Measurements from ENCODE around the gene LMTK2.
"Not testable (repeated sequence)": the region's sequence is repeated elsewhere in the genome, so short reads cannot be mapped to it uniquely, and the experiment has no call there.

The LMTK2 gene

DNA sequence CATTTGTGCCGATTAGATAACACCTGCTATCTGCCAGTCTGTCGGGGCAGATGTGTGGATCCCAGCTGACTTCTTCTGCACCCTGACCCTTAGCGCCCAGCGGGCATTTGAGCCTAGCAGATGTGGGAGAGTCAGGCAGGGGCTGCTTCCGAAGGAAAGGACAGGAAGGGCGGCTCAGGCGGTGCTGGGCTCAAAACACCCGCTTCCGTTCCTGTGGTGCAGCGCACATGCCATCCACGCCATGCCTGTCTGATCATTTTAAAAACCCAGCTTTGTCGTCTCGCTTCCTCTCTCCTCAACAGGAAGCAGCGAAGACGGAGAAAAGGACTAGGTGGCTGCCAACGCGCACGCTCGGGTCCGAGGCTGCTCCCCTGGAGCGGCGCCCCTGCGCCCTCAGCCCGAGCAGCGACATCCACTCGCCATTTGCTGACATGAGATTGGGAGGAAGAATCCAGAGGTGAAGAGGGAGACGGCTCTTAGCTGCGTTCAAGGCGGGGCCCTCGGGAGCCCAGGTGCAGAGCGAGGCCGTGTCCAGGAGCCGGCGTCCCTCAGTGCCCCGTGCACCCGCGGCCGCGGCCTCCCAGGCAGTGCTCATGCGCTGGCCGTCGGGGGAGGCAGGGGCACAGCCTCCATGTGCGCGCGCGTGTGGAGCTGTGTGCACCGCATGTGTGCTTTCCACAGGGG, 98.6 kb downstream of the LMTK2 start:
- DNase-seq = no peak

DNA sequence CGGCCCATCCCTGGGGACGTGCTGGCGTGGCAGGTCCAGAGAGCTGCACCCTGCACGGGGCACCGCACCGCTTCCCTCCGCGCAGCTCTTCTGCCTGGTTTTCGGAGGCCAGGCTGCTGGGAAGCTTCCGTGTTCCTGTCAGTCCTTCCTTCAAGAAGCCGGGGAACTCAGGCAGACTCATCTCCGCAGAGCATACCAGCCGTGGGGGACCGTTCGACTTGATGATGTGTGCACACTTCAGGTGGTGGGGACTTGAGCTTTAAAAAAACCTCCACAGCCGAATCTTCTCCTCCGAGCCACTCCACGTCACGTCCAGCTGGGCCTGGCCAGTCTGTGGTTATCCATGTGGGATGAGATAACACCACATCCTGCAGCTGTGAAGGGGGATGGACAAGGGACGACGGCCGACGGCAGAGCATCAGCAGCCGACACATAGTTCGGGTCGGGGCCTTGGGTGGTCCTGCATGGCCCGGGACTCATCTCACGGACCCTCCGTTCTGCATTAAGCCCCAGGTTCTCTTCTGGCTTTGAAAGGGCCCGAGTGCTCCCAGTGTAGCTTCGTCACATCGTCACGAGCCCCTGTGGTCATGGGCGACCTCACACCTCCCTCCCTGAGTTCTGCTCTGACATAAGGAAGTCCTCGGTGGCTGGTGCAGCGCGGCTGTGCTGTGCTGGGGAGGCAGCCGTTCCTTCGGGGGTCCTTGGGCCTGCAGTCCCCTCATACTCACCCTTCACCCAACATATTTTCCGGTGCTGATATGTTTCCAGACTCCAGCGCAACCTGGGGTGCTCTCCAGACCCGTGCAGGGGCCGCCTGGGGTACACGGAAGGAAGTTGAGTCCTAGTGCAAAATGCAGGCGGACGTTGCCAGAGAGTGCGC, 100.0 kb downstream of the LMTK2 start:
- no peak for DNase-seq

DNA sequence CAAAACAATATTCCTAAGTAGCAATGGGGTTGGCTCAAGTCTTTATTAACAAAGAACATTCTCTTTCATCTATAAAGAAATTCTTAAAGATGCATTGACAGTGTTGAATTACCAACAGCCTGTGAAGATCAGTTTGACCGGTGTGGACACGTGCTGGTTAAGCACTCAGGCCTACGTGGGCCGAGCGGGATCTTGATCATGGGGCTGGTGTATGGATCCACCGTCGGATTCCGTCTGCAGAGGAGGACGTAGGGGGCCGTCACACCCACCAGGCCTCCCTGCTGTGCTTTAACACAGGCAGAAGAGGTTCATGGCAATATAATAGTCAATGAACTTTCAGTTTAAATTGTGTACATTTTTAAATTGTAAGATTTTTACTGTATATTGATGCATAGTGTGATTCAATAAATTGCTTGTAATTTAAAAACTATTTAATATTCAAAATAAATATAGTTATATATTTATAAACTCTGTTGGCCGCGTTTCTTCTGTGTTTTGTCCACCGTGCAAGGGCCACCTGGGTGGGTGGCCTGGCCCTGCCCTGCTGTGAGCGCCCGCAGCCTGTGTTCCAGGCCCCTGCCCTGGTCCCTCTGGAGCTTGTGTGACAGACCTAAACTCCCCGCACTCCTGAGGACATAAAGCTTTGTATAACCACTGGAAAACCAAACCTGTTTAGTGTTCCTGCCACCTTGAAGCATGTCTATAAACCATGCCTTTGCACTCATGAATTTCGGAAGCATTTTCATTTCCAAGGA, 102.7 kb downstream of the LMTK2 start:
- DNase-seq = no peak

DNA sequence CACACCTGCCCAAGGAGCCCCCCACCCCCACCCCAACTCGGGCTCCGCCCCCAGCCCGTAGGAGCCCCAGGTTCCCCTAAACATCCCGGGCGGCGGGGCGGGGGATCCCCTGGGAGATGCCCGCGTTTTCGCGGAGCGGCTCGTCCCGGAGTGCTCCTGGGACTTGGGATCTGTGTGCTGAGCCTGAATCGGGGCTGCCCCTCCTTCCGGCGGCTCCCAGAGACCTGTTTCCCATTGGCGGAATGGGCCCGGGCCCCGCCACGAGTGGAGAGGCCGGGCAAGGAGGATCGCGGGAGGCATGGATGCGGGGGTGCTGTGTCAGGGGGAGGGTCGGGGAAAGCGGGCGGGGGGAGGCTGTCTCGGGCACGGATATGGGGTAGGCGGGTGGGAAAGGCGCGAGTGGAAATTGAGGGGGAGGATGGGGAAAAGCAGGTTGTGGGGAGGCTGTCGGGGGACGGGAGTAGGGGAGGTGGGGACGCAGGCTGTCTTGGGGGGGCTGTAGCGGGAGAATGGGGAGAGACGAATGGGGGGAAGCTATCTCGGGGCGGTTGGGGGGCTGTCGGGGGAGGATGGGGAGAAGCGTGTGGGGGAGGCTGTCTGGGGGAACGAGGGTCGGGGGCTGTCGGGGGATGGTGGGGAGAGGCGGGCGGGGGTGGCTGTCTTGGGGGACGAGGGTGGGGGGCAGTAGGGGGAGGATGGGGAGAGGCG, 104.0 kb downstream of the LMTK2 start:
- DNase-seq = no peak

DNA sequence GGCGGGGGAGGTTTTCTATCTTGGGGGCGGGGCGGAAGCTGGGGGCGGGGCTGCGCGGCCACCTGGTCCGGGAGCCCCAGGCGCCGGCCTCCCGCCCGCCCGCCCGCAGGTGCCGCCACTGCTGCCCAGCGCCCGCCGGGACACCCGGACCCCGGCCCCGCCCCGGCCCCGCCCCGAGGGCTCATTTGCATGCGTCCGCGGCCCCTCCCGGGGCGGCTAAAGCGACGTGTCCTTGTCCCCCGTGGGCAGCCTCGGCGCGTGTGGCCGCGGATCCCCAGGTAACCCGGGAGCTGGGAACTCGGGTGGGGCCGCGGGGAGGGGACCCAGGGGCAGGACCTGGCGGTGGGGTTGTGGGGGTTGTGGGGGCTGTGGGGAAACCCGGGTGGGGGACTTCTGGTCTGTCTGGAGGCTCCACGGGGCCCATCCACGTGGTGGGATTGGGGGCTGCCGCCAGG, 104.6 kb downstream of the LMTK2 start, which contains the start of gene BHLHA15:
TSS of gene BHLHA15 (plus strand) at position 219 of the 455 bp plus-strand sequence. CDS start 871 bp downstream, outside the sequence.
- no peak for DNase-seq

DNA sequence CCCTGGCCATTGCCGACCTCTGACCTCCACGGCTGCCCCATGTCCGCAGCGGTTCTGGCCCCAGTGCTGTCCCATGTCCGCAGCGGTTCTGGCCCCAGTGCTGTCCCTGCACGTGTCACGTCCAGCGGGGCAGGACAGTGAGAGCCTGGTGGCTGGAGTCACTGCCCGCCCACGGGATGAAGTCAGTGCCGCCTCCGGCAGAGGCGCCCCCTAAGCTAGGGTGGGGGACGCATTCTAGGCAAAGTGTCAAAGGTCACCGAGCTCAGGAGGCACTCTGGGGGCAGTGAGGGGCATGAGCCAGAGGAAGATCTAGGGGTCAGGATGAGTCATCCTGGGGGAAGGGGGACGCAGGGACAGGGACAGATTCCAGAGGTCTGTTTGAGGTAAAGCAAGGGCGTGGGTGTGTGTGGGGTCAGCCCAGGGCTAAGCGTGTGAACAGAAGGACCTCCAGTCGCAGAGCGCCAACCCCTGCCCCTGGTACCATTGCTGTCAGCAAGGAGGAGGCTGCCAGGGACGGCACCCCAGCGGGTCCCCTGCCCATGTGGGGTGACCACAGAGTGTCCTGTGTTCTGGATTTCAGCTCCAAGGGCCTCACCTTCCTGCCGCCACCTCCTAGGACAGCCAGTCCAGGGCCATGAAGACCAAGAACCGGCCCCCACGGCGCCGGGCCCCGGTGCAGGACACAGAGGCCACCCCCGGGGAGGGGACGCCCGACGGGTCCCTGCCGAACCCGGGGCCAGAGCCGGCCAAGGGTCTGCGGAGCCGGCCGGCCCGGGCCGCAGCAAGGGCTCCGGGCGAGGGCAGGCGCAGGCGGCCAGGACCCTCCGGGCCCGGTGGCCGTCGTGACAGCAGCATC, 105.2 kb downstream of the LMTK2 start:
- no peak for DNase-seq

DNA sequence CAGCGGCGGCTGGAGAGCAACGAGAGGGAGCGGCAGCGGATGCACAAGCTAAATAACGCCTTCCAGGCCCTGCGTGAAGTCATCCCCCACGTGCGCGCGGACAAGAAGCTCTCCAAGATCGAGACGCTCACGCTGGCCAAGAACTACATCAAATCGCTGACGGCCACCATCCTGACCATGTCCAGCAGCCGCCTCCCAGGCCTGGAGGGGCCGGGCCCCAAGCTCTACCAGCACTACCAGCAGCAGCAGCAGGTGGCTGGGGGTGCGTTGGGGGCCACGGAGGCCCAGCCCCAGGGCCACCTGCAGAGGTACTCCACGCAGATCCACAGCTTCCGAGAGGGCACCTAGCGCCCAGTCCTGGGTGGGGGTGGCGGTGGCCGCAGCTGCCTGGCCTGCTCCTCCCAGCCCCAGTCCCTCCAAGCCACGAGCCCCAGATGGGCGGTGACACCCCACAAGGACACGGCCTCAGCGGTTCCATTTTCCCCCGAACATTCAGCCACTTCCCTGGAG, 105.9 kb downstream of the LMTK2 start:
- DNase-seq = no peak

DNA sequence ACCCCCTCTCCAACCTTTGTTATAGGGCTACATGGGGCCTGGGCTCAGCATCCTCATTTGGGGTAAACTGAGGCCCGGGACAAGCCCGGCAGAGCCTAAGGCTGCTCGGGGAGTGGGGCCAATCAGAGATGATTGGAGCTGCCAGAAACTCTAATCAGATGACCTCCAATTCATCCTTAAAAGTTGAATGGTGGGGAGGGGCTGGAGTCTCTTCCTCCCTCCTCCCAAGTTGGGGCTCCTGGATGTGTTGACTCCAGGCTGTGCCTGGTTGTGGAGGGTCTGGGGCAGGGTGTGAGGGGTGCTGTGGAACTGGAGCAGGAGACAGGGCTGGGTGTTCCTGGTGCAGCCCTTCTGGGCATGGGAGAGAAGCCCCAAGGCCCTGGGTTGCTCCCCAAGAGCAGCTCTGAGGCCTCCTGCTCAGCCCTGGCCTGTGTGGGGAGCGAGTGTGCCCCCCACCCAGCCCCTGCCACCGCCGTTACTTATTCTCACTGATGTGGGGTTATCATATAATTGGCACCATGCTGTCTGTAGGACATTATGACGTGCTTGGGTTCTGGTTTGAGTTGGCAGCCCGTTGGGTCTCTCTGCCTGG, 106.7 kb downstream of the LMTK2 start:
- DNase-seq = no peak

DNA sequence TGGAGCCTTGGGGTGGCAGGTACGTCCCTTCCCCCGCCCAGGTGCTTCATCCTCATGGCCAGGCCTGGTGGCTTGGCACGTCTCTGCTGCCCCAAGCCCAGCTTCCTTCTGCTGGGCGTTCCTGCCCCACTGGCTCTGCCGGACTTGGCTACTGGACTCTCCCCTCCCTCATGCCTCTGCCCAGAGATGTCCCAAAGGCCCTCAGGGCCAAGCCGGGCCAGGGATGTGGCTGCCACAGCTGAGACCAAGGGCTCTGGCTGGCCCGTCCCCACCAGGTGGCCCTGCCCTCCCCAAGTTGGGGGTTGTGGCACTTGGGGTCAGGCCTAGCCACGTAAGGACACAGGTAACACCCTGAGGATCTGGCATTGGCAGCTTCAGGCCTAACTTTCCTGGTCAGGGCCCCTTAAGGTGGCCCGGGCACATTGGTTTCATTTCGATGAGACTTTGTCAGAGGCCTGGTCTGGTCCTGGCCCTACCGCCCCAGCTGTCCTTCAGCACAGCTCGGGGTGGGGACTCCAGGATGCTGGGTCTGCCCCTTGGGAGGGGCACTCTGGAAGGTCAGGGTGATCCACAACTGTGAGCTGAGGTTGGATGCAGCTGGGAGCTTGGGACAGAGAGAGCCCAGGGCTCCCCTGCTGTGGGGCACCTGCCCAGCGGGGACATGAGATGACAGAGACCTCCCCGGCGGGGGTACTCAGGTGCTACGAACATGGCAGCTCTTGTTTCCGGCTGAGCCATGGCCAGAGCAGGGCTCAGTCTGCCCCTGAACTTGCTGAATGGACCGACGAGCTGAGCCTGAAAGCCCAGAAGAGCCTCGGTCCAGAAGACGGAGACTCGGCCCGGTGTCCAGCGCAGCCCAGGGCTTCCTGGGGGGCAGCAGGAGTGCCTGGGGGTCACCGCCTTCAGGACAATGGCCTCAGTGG, 107.5 kb downstream of the LMTK2 start:
- DNase-seq = no peak

DNA sequence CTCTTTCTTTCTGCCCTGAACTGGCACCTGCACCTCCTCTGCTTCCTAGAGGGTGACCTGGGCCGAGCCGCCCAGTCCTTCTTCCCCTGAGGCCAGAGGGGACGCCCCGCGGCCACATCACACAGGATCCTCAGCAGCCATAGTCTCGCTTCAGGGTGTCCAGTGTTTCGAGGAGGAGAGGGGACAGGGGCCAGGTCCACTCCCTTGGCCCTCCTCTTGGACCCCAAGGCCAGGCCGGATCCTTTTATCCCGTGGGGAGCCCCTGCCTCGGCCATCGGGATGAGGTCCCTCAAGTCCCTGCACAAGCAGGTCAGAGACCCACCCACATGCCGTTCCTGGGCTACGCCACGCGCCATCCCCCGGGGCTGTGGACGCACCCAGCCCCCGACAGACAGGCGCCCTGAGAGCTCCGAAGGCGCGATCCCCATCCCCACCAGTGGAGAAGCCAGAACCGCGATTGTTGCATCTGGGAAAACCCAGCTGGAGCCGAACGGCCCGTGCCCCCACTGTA, 108.2 kb downstream of the LMTK2 start:
- no peak for DNase-seq

DNA sequence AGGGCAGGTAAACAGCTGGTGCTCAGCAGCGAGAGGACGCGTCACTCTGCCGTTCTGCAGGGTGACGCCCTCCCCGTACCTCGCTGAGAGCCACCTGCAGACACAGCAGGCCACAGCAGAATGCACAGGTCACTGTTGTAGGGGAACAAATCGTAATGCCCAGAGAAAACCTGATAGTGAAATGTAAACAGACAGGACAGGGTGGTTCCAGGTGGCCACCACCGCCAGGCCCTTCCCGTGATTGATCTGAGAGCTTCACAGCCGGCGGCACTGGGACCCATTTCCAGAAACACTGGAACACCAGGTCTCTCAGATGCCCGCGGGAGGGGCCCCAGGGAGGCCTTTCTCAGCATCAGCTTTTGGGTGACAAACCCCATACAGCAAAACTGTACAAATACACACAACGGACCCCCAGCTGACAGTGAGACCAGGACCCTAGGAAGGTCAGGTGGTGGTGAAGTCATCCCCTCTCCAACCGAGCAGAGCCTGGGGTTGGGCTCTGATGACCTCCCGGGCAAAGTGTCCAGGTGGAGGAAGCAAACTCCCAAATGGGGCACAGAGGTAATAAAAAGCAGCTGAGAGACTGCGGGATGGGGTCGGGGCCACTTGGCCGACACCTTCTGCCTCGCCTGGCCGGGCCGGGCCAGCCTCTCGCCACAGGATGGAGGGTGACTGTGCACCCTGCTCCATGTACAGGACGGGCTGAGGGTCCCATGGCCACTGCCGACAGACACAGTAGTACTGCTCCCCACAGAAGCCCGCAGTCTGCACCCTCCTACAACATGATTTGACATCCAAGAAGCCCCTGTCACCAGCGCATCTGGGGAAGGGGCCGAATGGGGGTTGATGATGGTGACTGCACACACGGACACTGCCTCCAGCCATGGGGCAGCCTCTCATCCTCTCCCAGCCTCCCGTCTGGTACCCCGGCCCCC, 109.2 kb downstream of the LMTK2 start:
- no peak for DNase-seq

DNA sequence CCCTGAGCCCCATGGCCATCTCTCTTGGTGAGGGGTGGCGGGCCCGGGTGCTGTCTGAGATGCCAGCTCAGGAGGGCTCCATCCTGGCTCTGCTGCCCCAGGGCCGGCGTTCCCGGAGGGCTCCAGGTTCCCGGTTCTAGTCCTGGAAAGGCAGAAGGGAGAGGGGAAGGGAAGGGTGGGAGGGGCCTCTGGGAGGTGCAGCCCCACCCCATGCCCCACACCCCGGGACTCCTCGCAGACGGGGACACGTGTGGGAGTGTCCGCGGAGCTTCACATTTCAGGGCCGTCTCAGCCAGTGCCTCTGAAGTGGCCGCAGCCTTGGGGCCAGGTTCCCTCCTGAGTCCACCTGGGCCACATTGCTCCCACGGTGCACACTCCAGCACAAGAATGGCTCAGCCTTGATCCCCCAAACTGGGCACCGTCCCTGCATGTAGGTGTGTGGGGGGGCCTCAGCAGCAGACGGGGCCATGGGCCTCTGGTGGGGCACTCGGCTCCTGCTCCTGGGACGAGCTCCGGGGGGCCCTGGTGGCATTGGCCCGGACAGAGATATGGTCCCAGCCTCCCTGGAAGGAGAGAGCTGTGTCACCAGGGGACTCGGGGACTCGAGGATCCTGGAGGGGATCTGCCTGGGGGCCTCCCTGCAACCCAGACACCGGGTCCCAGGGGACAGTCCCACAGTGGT, 110.4 kb downstream of the LMTK2 start:
- no peak for DNase-seq

DNA sequence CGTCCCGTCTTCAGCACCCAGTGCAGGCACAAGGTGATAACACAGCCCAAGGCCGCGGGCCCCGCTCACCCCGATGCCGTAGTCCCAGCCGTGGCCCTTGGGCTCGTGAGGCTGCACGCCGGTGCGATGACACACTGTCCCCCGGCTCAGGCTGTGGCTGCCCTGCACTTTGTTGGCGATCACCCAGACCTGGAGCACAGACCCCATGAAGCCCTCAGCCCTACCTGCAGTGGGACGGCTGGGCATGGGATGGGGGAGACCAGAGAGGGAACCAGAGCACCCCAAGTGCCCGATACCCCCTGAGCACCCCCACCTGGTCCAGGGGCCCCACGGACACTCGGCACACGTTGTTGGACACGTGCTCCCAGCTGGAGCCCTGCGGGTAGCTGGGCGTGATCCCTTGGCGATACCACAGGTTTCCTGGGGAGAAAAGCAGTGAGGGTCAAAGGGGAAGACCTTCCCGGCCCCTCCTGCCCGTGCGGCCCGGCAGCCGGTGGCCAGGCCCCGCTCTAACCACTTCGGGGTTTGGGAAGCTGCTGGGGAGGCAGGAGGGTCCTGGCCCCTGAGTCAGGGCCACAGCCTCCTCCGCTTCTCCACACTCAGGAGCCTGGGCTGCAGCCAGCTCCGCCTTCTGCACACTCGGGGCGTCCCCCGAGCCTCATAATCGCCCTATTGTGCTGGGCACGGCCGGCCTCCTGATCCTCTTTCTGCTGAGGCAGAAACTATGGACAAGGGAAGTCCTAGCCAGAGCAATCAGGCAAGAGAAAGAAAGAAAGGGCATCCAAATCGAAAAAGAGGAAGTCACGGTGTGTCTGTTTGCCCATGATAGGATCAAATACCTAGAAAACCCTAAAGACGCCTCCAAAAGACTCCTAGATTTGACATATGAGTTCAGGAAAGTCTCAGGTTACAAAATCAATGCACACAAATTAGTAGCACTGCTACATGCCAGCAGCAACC, 111.2 kb downstream of the LMTK2 start:
- no peak for DNase-seq

DNA sequence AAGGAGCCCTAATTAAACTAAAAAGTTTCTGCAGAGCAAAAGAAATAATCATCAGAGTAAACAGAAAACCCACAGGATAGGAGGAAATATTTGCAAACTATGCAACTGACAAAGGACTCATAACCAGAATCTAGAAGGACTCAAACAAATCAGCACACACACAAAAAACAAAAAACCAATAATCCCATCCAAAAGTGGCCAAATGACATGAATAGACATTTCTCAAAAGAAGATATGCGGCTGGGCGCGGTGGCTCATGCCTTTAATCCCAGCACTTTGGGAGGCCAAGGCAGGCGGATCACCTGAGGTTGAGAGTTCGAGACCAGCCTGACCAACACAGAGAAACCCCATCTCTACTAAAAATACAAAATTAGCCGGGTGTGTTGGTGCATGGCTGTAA, 112.7 kb downstream of the LMTK2 start:
- not testable (repeated sequence) for DNase-seq

DNA sequence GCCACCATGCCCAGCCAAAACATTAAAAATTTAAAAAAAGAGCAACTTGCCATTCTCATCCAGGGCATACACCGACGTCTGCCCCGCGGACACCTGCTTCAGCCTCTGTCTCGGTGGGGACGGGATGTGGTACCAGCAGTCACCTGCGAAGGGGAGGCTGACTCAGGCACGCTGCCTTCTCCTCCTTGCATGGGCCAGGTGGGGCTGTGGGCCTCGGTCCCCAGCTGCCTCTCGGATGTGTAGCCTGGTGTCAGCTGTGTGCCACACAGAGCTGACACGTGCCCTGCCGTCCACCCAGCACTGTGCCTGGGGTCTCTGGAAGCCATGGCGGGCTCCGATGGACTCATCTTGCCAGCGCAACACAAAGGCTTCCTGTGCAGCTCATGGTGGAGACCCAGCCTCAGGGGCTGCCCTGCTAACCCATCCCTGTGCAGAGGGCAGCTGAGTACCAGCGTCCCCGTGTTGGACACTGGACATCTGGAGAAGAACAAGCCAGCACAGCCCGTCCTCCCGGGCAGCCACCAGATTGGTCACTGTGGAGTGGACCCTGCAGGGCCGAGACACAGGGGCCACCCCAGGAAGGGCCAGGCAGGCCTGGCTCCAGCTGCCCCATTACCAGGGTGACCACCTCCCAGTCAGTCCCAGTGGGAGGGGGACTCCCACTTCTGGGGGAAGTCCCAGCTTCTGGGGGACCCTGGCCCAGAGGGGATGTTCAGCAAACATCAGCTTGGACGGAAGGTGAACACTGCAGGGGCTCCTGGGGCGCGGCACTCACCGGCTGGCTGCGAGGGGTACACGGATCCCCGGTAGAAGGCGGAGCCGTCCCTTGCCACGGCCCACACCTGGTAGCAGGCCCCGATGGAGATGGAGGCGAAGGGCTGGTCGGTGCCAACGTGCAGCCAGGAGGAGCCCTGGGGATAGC, 115.2 kb downstream of the LMTK2 start:
- no peak for DNase-seq

Measured in NCI-H1694 treated with DMSO at 0.1 percent for 48 hours (cell line).